ENCODE results near the gene IQGAP3. TPM values are rescaled to one million over a fixed set of nuclear protein-coding genes. Genes with fewer than 3 reads are reported as not detected.

IQGAP3 gene
- total and polyA plus RNA-seq, 10 donors: 0.24 to 2.2 (median 0.68) TPM

DNA sequence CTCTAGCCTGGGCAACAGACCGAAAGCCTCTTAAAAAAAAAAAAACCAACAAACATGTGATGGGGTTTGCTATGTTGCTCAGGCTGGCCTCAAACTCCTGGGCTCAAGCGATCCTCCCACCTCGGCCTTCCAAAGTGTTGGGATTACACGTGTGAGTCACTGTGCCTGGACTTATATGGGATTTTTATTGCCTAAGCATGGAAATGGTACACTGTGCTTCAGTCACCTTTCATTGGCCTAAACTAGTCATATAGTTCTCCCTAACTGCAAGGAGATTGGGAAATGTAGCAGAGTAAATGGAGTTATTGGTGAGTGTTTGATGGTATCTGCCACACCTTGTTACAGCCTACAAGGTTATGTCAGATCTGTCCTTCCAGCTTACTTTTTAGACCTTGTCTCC lies 54.6 kb downstream of the IQGAP3 start:
- DNase-seq: no peak
- no peaks in the 10 kb centered on the region for H3K4me1 ChIP-seq
- TF ChIP-seq POLR2A (IDR thresholded peaks at IDR 0.05) (no peak), POLR2AphosphoS5 (IDR thresholded peaks at IDR 0.05) (no peak)
- TF ChIP-seq, protein P1, sequence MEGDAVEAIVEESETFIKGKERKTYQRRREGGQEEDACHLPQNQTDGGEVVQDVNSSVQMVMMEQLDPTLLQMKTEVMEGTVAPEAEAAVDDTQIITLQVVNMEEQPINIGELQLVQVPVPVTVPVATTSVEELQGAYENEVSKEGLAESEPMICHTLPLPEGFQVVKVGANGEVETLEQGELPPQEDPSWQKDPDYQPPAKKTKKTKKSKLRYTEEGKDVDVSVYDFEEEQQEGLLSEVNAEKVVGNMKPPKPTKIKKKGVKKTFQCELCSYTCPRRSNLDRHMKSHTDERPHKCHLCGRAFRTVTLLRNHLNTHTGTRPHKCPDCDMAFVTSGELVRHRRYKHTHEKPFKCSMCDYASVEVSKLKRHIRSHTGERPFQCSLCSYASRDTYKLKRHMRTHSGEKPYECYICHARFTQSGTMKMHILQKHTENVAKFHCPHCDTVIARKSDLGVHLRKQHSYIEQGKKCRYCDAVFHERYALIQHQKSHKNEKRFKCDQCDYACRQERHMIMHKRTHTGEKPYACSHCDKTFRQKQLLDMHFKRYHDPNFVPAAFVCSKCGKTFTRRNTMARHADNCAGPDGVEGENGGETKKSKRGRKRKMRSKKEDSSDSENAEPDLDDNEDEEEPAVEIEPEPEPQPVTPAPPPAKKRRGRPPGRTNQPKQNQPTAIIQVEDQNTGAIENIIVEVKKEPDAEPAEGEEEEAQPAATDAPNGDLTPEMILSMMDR (IDR thresholded peaks at IDR 0.05 in 8 of 11, conservative IDR thresholded peaks at IDR 0.05 in 3 of 11): no peak
- no peak overlapping the region for H3K4me3 ChIP-seq
- no peak overlapping the region for H3K27ac ChIP-seq
- intact Hi-C loops (cut with DNase I; ENCODE audit: low total_unique reads): no loop called here
- no peaks in the 10 kb centered on the region for H3K27me3 ChIP-seq (replicated peaks in 1 of 7)
- 67 to 98% (median 73%) methylated on average over 4 of the region's 4 CpGs for WGBS, 5 donors
- H3K36me3 ChIP-seq: no peaks in the 10 kb centered on the region
- no peaks in the 10 kb centered on the region for H3K9me3 ChIP-seq

DNA sequence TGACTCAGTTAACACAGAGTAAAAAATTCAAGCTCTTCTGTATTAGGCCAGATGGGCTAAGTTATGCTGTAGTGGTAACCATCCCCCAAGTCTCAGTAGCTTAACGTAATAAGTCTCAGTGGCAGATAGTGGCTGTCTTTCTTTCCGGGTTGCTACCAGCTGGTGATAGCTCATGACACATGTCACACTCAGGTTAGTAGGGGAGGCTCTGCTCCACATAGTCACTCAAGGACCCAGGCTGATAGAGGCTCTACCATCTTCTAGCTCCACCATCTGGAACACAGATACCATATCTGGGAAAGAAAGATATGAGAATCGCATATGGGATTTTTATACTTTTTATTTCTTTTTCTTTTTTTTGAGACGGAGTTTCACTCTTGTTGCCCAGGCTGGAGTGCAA lies 55.5 kb downstream of the IQGAP3 start:
- TF ChIP-seq POLR2A (IDR thresholded peaks at IDR 0.05) (no peak), POLR2AphosphoS5 (IDR thresholded peaks at IDR 0.05) (no peak)
- TF ChIP-seq, protein P1 (IDR thresholded peaks at IDR 0.05 in 8 of 11, conservative IDR thresholded peaks at IDR 0.05 in 3 of 11): no peak
- no peaks in the 10 kb centered on the region for H3K36me3 ChIP-seq
- peaks cover 0 to 4% (median 0%) of the 10 kb centered on the region in 6 donors for H3K4me1 ChIP-seq
- no peak overlapping the region for H3K27ac ChIP-seq
- H3K9me3 ChIP-seq: no peaks in the 10 kb centered on the region
- no peaks in the 10 kb centered on the region for H3K27me3 ChIP-seq (replicated peaks in 1 of 7)
- WGBS, 5 donors: 89 to 97% (median 92%) methylated on average over 4 of the region's 4 CpGs
- intact Hi-C loops (cut with DNase I; ENCODE audit: low total_unique reads): no loop called here
- no peak for DNase-seq
- no peak overlapping the region for H3K4me3 ChIP-seq

DNA sequence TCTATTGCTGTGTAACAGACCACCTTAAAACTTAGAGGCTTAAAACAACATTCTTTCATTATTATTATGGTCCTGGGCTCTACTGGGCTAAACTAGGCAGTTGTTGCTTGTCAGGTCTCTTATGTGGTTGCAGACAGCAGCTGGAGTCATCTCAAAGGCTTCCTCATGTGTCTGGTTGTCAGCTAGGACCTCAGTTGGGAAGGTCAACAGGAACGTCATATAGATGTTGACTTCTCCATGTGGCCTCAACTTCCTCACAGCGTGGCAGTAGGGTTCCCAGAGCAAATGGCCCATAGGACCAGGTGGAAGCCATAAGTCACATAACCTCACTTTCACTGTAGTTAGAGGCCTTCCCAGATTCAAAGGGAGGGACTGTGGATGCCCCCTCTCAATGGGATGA lies 56.4 kb downstream of the IQGAP3 start:
- Histone ChIP-seq H3K4me1 (peaks cover 0 to 12% (median 1%) of the 10 kb centered on the region in 6 donors), H3K9me3 (no peaks in the 10 kb centered on the region), H3K4me3 (no peak overlapping the region), H3K27me3 (replicated peaks in 1 of 7) (no peaks in the 10 kb centered on the region), H3K27ac (no peak overlapping the region), H3K36me3 (no peaks in the 10 kb centered on the region)
- no peak for TF ChIP-seq POLR2A (IDR thresholded peaks at IDR 0.05)
- no peak for TF ChIP-seq POLR2AphosphoS5 (IDR thresholded peaks at IDR 0.05)
- TF ChIP-seq, protein P1 (IDR thresholded peaks at IDR 0.05 in 8 of 11, conservative IDR thresholded peaks at IDR 0.05 in 3 of 11): no peak
- WGBS, 5 donors: 19 to 79% (median 40%) methylated on average over 2 of the region's 2 CpGs
- intact Hi-C loops (cut with DNase I; ENCODE audit: low total_unique reads): no loop called here
- no peak for DNase-seq

DNA sequence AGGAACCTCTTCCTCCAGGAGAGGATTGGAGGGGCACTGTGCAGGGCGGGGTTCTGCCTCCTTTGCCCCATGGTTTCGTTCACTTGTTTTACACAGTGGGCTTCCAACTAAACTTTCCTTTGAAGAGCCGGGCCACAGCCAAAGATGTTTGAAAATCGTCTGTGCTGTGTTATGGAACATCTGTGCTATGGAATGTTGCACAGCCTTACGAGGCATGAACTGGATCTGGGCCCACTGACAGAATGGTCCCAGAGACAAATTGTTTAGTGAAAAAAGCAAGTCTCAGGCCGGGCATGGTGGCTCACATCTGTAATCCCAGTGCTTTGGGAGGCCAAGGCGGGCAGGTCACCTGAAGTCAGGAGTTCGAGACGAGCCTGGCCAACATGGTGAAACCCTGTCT lies 59.2 kb downstream of the IQGAP3 start:
- intact Hi-C loops (cut with DNase I; ENCODE audit: low total_unique reads): no loop called here
- DNase-seq: no peak
- no peak overlapping the region for H3K4me3 ChIP-seq
- WGBS, 5 donors: 77 to 93% (median 88%) methylated on average over 9 of the region's 9 CpGs
- H3K27me3 ChIP-seq (replicated peaks in 1 of 7): no peaks in the 10 kb centered on the region
- no peak overlapping the region for H3K27ac ChIP-seq
- TF ChIP-seq POLR2A (IDR thresholded peaks at IDR 0.05): no peak
- TF ChIP-seq POLR2AphosphoS5 (IDR thresholded peaks at IDR 0.05): no peak
- TF ChIP-seq, protein P1 (IDR thresholded peaks at IDR 0.05 in 8 of 11, conservative IDR thresholded peaks at IDR 0.05 in 3 of 11): no peak
- H3K36me3 ChIP-seq: no peaks in the 10 kb centered on the region
- peaks cover 3 to 31% (median 12%) of the 10 kb centered on the region in 6 donors for H3K4me1 ChIP-seq
- H3K9me3 ChIP-seq: no peaks in the 10 kb centered on the region
